D721Med (cell line): ENCODE data around the gene AP2A2.
"Not testable (repeated sequence)": the region's sequence is repeated elsewhere in the genome, so short reads cannot be mapped to it uniquely, and the experiment has no call there.

Experiments
- DNase-seq: peaks from one replicate; pipeline ENCODE4 v3.0.0; 2011; ENCODE audit warnings: low spot score; ENCODE audit not compliant: insufficient read length
- FAIRE-seq: peaks from 2 replicates; lab custom pipeline; 2011; peaks lifted over from hg19 to GRCh38; lab: Jason Lieb, UNC
- TF ChIP-seq, protein P1 (sequence below): IDR thresholded peaks from 2 replicates; pipeline ENCODE4 v1.5.1; 2012; ENCODE audit warnings: mild to moderate bottlenecking, control low read depth; ENCODE audit not compliant: insufficient read depth; ENCODE audit errors: missing control alignments

The AP2A2 gene

DNA sequence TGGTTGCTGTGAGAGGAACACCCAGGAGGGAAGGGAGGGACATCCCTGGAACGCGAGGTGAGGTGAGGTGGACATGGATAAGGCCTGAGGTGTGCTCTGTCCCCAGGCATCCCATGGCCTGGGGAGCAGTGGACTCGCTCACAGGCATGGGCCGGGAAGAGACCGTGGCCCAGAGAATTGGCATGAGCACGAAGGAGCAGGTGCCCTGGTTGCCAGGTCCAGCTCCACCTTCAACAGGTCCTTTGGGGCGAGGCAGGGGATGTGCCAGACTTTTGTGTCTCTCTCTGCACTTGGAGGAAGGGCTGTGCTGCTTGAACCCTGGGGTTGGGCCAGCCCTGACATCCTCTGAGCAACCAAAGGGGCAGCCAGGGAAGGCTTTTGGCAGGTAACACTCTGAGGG, 89.4 kb downstream of the AP2A2 start:
- DNase-seq (no peak), FAIRE-seq (no peak)
- TF ChIP-seq, protein P1, sequence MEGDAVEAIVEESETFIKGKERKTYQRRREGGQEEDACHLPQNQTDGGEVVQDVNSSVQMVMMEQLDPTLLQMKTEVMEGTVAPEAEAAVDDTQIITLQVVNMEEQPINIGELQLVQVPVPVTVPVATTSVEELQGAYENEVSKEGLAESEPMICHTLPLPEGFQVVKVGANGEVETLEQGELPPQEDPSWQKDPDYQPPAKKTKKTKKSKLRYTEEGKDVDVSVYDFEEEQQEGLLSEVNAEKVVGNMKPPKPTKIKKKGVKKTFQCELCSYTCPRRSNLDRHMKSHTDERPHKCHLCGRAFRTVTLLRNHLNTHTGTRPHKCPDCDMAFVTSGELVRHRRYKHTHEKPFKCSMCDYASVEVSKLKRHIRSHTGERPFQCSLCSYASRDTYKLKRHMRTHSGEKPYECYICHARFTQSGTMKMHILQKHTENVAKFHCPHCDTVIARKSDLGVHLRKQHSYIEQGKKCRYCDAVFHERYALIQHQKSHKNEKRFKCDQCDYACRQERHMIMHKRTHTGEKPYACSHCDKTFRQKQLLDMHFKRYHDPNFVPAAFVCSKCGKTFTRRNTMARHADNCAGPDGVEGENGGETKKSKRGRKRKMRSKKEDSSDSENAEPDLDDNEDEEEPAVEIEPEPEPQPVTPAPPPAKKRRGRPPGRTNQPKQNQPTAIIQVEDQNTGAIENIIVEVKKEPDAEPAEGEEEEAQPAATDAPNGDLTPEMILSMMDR: no peak

DNA sequence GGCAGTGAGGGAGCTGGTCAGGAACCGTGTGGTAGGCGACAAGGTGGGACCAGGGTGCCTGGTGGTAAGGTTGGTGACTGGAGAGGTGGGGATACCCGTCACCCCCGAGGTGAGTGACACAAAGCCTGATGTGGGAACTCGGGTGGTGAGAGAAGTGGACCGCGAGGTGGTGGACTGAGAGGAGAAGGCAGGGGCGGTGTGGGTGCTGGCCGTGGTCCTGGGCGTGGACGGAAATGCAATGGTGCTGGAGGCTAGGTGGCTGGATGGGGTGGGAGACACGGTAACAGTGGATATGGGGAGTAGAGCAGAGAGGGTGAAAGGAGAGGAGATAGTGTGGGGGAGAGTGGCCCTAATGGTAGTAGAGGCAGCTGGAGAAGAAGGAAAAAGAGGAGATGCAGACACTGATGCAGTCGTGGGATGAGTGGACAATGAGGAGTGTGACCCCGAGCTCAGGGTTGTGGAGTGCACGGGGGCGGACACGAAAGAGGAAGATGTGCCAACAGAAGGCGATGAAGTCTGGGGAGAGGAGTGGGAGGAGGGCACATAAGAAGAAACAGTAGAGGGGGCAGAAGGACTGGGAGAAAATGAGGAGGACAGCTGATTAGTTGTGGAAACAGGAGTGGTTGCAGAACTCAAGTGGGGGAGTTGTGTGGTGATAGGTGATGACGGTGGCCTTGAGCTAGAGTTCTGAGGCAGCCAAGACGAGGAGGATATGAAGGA, 90.3 kb downstream of the AP2A2 start:
- FAIRE-seq (no peak), DNase-seq (no peak)
- TF ChIP-seq, protein P1: no peak

DNA sequence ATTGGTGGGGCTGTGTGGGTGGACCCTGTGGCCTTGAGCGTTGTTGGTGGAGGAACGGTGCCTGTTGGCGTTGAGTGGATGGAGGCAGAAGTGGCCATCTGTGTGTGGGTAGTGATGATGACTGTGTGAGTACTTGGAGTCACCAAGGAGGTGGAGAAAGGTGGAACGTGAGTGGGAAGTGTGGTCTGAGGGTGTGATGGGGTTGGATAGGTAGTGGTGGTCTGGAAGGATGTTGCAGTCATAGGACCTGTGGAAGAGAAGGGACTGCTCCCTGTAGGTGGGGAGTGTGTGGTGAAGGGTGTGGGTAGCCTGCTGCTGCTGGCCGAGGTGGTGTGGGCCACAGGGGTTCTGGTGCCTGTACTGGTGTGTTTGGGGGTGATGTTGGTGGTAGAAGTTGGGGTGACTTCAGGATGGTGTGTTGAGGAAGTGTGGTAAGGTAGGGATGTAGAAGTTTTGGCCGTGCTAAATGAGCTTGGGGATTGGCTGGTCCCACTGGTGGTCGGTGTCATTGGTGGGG, 91.0 kb downstream of the AP2A2 start:
- FAIRE-seq, DNase-seq: not testable (repeated sequence)

DNA sequence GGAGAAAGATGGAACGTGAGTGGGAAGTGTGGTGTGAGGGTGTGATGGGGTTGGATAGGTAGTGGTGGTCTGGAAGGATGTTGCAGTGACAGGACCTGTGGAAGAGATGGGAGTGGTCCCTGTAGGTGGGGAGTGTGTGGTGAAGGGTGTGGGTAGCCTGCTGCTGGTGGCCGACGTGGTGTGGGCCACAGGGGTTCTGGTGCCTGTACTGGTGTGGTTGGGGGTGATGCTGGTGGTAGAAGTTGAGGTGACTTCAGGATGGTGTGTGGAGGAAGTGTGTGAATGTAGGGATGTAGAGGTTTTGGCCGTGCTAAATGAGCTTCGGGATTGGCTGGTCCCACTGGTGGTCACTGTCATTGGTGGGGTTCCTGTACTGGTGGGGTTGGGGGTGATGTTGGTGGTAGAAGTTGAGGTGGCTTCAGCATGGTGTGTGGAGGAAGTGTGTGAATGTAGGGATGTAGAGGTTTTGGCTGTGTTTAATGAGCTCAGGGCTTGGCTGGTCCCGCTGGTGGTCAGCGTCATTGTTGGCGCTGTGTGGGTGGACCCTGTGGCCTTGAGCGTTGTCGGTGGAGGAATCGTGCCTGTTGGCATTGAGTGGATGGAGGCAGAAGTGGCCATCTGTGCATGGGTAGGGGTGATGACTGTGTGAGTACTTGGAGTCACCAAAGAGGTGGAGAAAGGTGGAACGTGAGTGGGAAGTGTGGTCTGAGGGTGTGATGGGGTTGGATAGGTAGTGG, 91.8 kb downstream of the AP2A2 start:
- DNase-seq (no peak), FAIRE-seq (no peak)
- TF ChIP-seq, protein P1: no peak

DNA sequence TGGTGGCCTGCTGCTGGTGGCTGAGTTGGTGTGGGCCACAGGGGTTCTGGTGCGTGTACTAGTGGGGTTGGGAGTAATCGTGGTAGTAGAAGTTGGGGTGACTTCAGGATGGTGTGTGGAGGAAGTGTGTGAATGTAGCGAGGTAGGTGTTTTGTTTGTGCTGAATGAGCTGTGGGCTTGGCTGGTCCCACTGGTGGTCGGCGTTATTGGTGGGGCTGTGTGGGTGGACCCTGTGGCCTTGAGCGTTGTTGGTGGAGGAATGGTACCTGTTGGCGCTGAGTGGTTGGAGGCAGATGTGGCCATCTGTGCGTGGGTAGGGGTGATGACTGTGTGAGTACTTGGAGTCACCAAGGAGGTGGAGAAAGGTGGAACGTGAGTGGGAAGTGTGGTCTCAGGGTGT, 92.4 kb downstream of the AP2A2 start:
- TF ChIP-seq, protein P1: no peak
- FAIRE-seq: no peak
- no peak for DNase-seq

DNA sequence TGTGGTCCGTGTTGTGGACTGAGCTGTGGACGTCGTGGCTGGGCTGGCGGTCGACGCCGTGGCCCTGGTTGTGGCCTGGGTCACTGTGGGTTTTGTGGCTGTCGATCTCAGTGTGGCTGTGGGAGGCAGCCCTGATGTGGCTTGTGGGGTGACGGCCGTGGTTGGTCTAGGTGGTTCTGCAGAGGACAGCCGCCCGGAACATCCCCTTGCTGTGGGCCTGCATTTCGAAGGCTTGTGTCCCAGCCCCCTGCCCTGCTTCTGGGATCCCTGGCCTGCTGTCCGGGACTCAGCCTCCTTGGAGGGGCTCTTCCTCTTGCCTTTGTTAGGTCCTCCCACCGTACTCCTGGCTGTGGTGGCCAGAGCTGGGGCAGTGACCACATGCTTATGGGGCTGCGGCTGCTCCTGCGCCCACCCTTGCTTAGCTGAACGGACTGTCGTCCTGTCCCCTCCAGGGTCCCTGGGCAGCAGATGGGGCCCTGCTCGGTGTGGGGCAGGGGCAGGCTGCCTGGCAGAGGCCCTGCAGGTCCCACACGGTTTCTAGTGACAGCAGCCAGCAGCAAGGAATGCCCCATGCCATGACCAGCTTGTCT, 93.7 kb downstream of the AP2A2 start:
- DNase-seq (no peak), FAIRE-seq (no peak)
- TF ChIP-seq, protein P1: no peak

DNA sequence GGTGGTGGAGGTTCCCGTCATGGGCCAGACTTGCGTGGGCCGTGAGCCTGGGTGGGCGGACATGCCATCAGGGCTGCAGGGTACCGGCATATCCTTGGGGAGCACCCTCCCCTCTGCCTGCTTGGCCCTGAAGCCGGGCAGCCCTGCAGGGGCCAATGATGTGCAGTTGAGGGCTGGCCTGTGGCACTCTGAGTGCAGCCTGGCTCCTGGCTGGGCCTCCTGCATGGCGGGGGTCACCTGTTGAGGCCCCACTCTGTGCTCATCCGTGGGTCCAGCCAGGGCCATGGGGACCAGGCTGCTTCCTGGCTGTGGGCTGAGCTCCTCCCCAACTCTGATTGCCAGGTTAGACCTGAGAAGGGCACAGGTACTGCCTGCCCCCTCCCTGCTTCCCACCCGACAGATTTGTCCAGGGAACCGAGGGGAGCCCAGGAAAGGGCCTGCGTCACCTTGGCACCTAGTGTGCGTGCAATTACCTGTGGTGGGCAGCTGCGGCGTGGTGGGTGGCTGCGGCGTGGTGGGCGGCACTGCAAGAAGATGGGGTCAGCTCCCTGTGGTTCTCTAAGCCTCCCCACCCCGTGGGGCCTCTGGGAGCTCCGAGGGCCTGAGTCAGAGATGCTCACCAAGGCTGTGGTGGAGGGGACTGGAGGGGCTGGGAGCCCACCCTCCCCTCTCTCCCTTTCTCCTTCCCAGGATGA, 94.7 kb downstream of the AP2A2 start:
- TF ChIP-seq, protein P1: no peak
- DNase-seq (no peak), FAIRE-seq (no peak)
